ENCODE results near the gene SMCO2.

DNA sequence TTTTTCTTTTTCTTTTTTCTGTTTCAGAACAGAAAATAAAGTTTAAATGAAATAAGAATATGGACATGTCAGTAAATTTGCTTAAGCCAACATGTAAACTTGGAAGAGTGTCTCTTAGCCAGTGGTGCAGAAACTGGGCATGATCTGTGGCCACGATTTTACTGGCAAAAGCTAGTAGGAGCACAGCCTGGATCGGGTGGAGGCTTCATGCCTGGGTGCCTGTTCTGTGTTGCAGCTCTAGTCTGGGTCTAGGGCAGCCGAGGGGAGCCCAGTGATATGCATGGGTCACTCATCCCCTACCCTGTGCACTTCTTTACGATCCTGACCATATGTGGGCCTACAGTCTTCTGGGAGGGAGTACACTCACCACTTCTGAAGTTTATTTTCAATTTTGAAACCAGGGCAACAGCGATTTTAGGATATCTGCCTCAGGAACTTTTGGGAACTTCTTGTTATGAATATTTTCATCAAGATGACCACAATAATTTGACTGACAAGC lies 45.6 kb upstream of the SMCO2 start:
- TF ChIP-seq SIN3A (conservative IDR thresholded peaks at IDR 0.05 in 1 of 2, IDR thresholded peaks at IDR 0.05 in 1 of 2; ENCODE audit: low read depth in 1 of 2, low read length in 2 of 2) (no peak), GABPA (IDR thresholded peaks at IDR 0.05; ENCODE audit: borderline replicate concordance, insufficient read depth, low read length) (no peak), ZNF274 (IDR thresholded peaks at IDR 0.05; ENCODE audit: borderline replicate concordance, extremely low read depth, low read length) (no peak), POLR2A (IDR thresholded peaks at IDR 0.05; ENCODE audit: control extremely low read depth in 1 of 2, low read depth in 2 of 2, low read length in 2 of 2) (no peak), POLR2AphosphoS5 (IDR thresholded peaks at IDR 0.05; ENCODE audit: low read depth, low read length) (no peak)
- TF ChIP-seq, protein P1, sequence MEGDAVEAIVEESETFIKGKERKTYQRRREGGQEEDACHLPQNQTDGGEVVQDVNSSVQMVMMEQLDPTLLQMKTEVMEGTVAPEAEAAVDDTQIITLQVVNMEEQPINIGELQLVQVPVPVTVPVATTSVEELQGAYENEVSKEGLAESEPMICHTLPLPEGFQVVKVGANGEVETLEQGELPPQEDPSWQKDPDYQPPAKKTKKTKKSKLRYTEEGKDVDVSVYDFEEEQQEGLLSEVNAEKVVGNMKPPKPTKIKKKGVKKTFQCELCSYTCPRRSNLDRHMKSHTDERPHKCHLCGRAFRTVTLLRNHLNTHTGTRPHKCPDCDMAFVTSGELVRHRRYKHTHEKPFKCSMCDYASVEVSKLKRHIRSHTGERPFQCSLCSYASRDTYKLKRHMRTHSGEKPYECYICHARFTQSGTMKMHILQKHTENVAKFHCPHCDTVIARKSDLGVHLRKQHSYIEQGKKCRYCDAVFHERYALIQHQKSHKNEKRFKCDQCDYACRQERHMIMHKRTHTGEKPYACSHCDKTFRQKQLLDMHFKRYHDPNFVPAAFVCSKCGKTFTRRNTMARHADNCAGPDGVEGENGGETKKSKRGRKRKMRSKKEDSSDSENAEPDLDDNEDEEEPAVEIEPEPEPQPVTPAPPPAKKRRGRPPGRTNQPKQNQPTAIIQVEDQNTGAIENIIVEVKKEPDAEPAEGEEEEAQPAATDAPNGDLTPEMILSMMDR (IDR thresholded peaks at IDR 0.05; ENCODE audit: control extremely low read depth in 1 of 3, insufficient read depth in 1 of 3, low read depth in 1 of 3, low read length in 3 of 3): no peak
- TF ChIP-seq, protein P2, sequence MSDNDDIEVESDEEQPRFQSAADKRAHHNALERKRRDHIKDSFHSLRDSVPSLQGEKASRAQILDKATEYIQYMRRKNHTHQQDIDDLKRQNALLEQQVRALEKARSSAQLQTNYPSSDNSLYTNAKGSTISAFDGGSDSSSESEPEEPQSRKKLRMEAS (IDR thresholded peaks at IDR 0.05): no peak

All from H1 (cell line).